Endodermal cell (in vitro differentiated cells): Measurements from ENCODE around the gene S1PR1. TPM values are rescaled to one million over a fixed set of nuclear protein-coding genes. Genes with fewer than 3 reads are reported as not detected.

Experiments used
- DNase-seq: peaks from one replicate; pipeline ENCODE4 v3.0.0-alpha.2; 2017
- H3K27ac ChIP-seq: 2 replicates; pipeline ENCODE4 v1.5.1; 2013; ENCODE audit warnings: mild to moderate bottlenecking, low read depth, low read length, moderate library complexity
- H3K27me3 ChIP-seq: 2 replicates; pipeline ENCODE4 v1.6.1; 2013; ENCODE audit warnings: mild to moderate bottlenecking, low read length, moderate library complexity; ENCODE audit not compliant: insufficient read depth, control insufficient read depth, poor library complexity, severe bottlenecking
- H3K36me3 ChIP-seq: 2 replicates; pipeline ENCODE4 v1.7.0; 2013; ENCODE audit warnings: mild to moderate bottlenecking, low read length, moderate library complexity; ENCODE audit not compliant: control insufficient read depth, insufficient read depth
- H3K4me1 ChIP-seq: one replicate; pipeline ENCODE4 v1.7.0; 2013; ENCODE audit warnings: low read length; ENCODE audit not compliant: control insufficient read depth, insufficient read depth
- H3K4me3 ChIP-seq: 2 replicates; pipeline ENCODE4 v1.5.1; 2013; ENCODE audit warnings: mild to moderate bottlenecking, low read length, moderate library complexity
- H3K9ac ChIP-seq: 2 replicates; pipeline ENCODE4 v1.6.1; 2013; ENCODE audit warnings: mild to moderate bottlenecking, low read length, moderate library complexity; ENCODE audit not compliant: poor library complexity, severe bottlenecking; ENCODE audit errors: extremely low read depth
- H3K9me3 ChIP-seq: 2 replicates; pipeline ENCODE4 v1.6.1; 2013; ENCODE audit warnings: mild to moderate bottlenecking, low read length, moderate library complexity; ENCODE audit not compliant: control insufficient read depth
- H3K27ac Mint-ChIP-seq: 2 replicates; pipeline ENCODE4 v1.8.0; 2020; ENCODE audit warnings: mixed read lengths
- H3K27me3 Mint-ChIP-seq: 2 replicates; pipeline ENCODE4 v1.8.0; 2021; ENCODE audit warnings: mild to moderate bottlenecking, mixed read lengths; ENCODE audit not compliant: insufficient read depth
- H3K36me3 Mint-ChIP-seq: 2 replicates; pipeline ENCODE4 v1.8.0; 2020; ENCODE audit warnings: low read depth, mixed read lengths
- H3K4me1 Mint-ChIP-seq: 2 replicates; pipeline ENCODE4 v1.8.0; 2020; ENCODE audit warnings: mixed read lengths
- H3K4me3 Mint-ChIP-seq: 2 replicates; pipeline ENCODE4 v1.8.0; 2020; ENCODE audit warnings: mild to moderate bottlenecking, moderate library complexity, mixed read lengths
- H3K9me3 Mint-ChIP-seq: 2 replicates; pipeline ENCODE4 v1.8.0; 2020; ENCODE audit warnings: mild to moderate bottlenecking, mixed read lengths
- CTCF ChIP-seq: fragments of 200-600 bp; sonication (generic); conservative IDR thresholded peaks from 2 replicates; pipeline ENCODE4 v1.5.0; 2021; ENCODE audit warnings: antibody characterized with exemption, mild to moderate bottlenecking
- WGBS, 2 experiments: methylation state at CpG; one replicate each; pipeline versions ENCODE4 v1.1.5 to v1.1.7; 2013; ENCODE audit warnings: missing lambda C conversion rate in 2 of 2, mixed read lengths in 1 of 2; ENCODE audit not compliant: insufficient coverage in 1 of 2, insufficient read length in 1 of 2; 5-methylcytosine and 5-hydroxymethylcytosine counted together
- total RNA-seq, 2 donors: library from RNA; stranded (reverse); fragmentation: NEBNext Ultra II Directional in 1 of 2; extraction: Animal tissue kit (Norgen Biotek cat#: 25700) in 1 of 2; gene quantifications; 2 replicates in 1 of 2; 3 replicates in 1 of 2; pipeline ENCODE4 v1.2.1, GENCODE V29; 2021

The S1PR1 gene
- total RNA-seq, 2 donors from 2014 or later: 0.35 to 0.53 TPM

GRCh38 chr1:101235216-101235695 lies 1.6 kb upstream of the S1PR1 start:
- Histone ChIP-seq H3K4me1 (no peaks in the 10 kb centered on the region), H3K9me3 (no peaks in the 10 kb centered on the region), H3K4me3 (peak overlapping the region; percentile 89), H3K36me3 (no peaks in the 10 kb centered on the region), H3K27me3 (peaks cover 54% of the 10 kb centered on the region), H3K27ac (no peak overlapping the region), H3K9ac (no peak overlapping the region)
- Mint-ChIP-seq H3K4me3 (peak overlapping the region; percentile 74), H3K27ac (no peak overlapping the region), H3K9me3 (no peaks in the 10 kb centered on the region), H3K36me3 (no peaks in the 10 kb centered on the region), H3K4me1 (peaks cover 17% of the 10 kb centered on the region), H3K27me3 (peaks cover 83% of the 10 kb centered on the region)
- TF ChIP-seq CTCF: no peak
- no peak for DNase-seq
- WGBS, 2 experiments: 14% methylated on average over 6 of the region's 6 CpGs; no CpG with 5 or more reads in 1 of the 2 experiments

- Histone ChIP-seq H3K4me3 (peak overlapping the region; percentile 89), H3K27me3 (peaks cover 54% of the 10 kb centered on the region), H3K9me3 (no peaks in the 10 kb centered on the region), H3K9ac (peak overlapping the region; percentile 41), H3K4me1 (no peaks in the 10 kb centered on the region), H3K27ac (peak overlapping the region; percentile 36), H3K36me3 (no peaks in the 10 kb centered on the region)
- H3K27me3 Mint-ChIP-seq: peaks cover 87% of the 10 kb centered on the region
- no peaks in the 10 kb centered on the region for H3K9me3 Mint-ChIP-seq
- H3K36me3 Mint-ChIP-seq: no peaks in the 10 kb centered on the region
- TF ChIP-seq CTCF: no peak
- peak; percentile 85 for DNase-seq
- H3K4me1 Mint-ChIP-seq: peaks cover 17% of the 10 kb centered on the region
- H3K4me3 Mint-ChIP-seq: peak overlapping the region; percentile 74
- WGBS, 2 experiments: 1 to 4% methylated on average over 14 to 43 of the region's 43 CpGs
- H3K27ac Mint-ChIP-seq: peak overlapping the region; percentile 53
Measured at GRCh38 chr1:101235696-101236515, 913 bp upstream of the S1PR1 start.

- no peaks in the 10 kb centered on the region for H3K36me3 Mint-ChIP-seq
- Histone ChIP-seq H3K4me1 (no peaks in the 10 kb centered on the region), H3K9me3 (no peaks in the 10 kb centered on the region), H3K36me3 (no peaks in the 10 kb centered on the region), H3K4me3 (peak overlapping the region; percentile 89), H3K27ac (peak overlapping the region; percentile 50), H3K27me3 (peaks cover 54% of the 10 kb centered on the region), H3K9ac (peak overlapping the region; percentile 47)
- peak; percentile 61 for DNase-seq
- TF ChIP-seq CTCF: no peak
- peaks cover 17% of the 10 kb centered on the region for H3K4me1 Mint-ChIP-seq
- 3% methylated on average over 7 to 12 of the region's 12 CpGs for WGBS, 2 experiments
- H3K27me3 Mint-ChIP-seq: peaks cover 77% of the 10 kb centered on the region
- no peaks in the 10 kb centered on the region for H3K9me3 Mint-ChIP-seq
- no peak overlapping the region for H3K27ac Mint-ChIP-seq
- peak overlapping the region; percentile 74 for H3K4me3 Mint-ChIP-seq
Measured at GRCh38 chr1:101237229-101237837, 514 bp downstream of the S1PR1 start.
